Testis (tissue), 3 donors: ENCODE results near the gene CD96. TPM values are rescaled to one million over a fixed set of nuclear protein-coding genes. Genes with fewer than 3 reads are reported as not detected.

Experiments used
- DNase-seq: peaks from one replicate; pipeline ENCODE4 v3.0.0-alpha.2; 2019
- H3K27ac ChIP-seq, 2 donors: fragments of 200-600 bp; sonication (generic); one replicate each; pipeline ENCODE4 v1.5.1; 2019
- H3K27me3 ChIP-seq: fragments of 200-600 bp; sonication (generic); one replicate; pipeline ENCODE4 v1.5.1; 2019
- H3K36me3 ChIP-seq: fragments of 200-600 bp; sonication (generic); one replicate; pipeline ENCODE4 v1.5.1; 2017; ENCODE audit warnings: low read depth; ENCODE audit errors: missing control alignments
- H3K4me1 ChIP-seq: fragments of 200-600 bp; sonication (generic); one replicate; pipeline ENCODE4 v1.5.1; 2019
- H3K4me3 ChIP-seq, 2 donors: fragments of 200-600 bp; sonication (generic); one replicate each; pipeline ENCODE4 v1.5.1; 2017 to 2019
- H3K9me3 ChIP-seq: fragments of 200-600 bp; sonication (generic); one replicate; pipeline ENCODE4 v1.5.1; 2017
- POLR2A ChIP-seq: fragments of 450-650 bp; IDR thresholded peaks from one replicate; pipeline ENCODE4 v1.6.1; 2017; ENCODE audit warnings: antibody characterized with exemption, mild to moderate bottlenecking, moderate library complexity
- WGBS, 2 donors: methylation state at CpG; one replicate each; pipeline ENCODE4 v1.1.5; 2018; 5-methylcytosine and 5-hydroxymethylcytosine counted together
- intact Hi-C: fragments of 100-400 bp; cut with DNase I; formaldehyde crosslinking; loops from one replicate; pipeline ENCODE4 v1.15.1; 2023; ENCODE audit warnings: low total_unique reads
- polyA plus RNA-seq: library from polyadenylated mRNA; stranded (reverse); fragments of 350-450 nt; fragmentation: Illumina TruSeq; extraction: RNeasy Lipid Tissue Mini Kit (QIAGEN cat#74804); gene quantifications from one replicate; pipeline ENCODE4 v1.2.3, GENCODE V29; 2014; ENCODE audit warnings: low read depth, low replicate concordance; ENCODE audit not compliant: insufficient read depth
- total RNA-seq, 2 donors: library from RNA; depleted of rRNA; stranded (reverse); fragments of >200 nt; gene quantifications; one replicate each; pipeline ENCODE4 v1.2.3, GENCODE V29; 2016
- TF ChIP-seq, protein P1 (sequence below), 3 experiments: fragments of 450-650 bp in 2 of 3; fragments of 200-600 bp in 1 of 3; sonication (generic) in 1 of 3; IDR thresholded peaks; one replicate each; pipeline ENCODE4 v1.5.1; 2016 to 2019; ENCODE audit warnings: antibody characterized with exemption in 3 of 3, mild to moderate bottlenecking in 2 of 3, moderate library complexity in 1 of 3

Gene CD96
- total and polyA plus RNA-seq, 3 donors from 2014 or later, result 0.16 to 1.5 (median 0.99) TPM

DNA sequence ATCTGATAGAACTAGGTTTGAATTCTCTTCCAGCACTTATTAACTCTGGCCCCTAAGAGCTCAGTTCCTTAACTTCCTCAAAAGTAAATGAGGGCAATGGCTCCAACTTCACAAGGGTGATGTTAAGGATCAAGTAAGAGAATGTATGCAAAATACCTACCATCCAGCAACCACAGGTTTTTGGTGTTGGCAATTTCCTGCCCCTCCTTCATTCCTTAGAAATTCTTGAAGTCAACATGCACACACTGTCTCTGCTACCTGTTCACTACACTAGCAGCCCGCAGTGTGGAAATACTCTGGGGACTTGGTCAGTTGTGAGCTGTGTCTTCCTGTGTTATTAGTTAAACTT lies 48.1 kb downstream of the CD96 start:
- intact Hi-C loops, result no loop called here
- H3K27me3 ChIP-seq, result no peaks in the 10 kb centered on the region
- H3K4me3 ChIP-seq, result no peak overlapping the region
- no peaks in the 10 kb centered on the region for H3K9me3 ChIP-seq
- no peak for TF ChIP-seq POLR2A
- TF ChIP-seq, protein P1, sequence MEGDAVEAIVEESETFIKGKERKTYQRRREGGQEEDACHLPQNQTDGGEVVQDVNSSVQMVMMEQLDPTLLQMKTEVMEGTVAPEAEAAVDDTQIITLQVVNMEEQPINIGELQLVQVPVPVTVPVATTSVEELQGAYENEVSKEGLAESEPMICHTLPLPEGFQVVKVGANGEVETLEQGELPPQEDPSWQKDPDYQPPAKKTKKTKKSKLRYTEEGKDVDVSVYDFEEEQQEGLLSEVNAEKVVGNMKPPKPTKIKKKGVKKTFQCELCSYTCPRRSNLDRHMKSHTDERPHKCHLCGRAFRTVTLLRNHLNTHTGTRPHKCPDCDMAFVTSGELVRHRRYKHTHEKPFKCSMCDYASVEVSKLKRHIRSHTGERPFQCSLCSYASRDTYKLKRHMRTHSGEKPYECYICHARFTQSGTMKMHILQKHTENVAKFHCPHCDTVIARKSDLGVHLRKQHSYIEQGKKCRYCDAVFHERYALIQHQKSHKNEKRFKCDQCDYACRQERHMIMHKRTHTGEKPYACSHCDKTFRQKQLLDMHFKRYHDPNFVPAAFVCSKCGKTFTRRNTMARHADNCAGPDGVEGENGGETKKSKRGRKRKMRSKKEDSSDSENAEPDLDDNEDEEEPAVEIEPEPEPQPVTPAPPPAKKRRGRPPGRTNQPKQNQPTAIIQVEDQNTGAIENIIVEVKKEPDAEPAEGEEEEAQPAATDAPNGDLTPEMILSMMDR (IDR thresholded peaks at IDR 0.05), result no peak
- H3K27ac ChIP-seq, result no peak overlapping the region
- H3K4me1 ChIP-seq, result no peaks in the 10 kb centered on the region
- H3K36me3 ChIP-seq, result no peaks in the 10 kb centered on the region
- 85% methylated on average over 1 of the region's 1 CpG for WGBS, 2 donors
- no peak for DNase-seq

DNA sequence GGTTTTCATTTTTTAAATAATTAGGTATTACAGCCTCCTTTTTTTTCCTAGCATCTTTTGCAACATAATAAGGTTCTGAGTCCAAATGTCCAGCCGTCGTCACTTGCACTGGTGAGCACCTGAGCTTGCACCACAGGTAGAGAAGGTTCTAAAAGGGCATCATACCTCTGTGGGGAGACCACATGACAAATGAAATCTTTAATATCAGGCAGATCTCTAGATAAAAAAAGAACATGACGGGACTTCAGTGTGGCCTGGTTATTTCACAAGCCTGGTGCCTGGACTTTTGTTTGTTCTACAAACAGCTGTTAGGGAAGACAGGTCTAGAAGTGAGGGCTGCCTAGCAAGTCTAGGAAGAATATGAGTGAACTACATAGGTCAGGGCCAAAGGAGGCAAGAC lies 49.6 kb downstream of the CD96 start:
- Histone ChIP-seq H3K4me3 (no peak overlapping the region), H3K27me3 (no peaks in the 10 kb centered on the region), H3K9me3 (no peaks in the 10 kb centered on the region), H3K4me1 (no peaks in the 10 kb centered on the region), H3K27ac (no peak overlapping the region), H3K36me3 (no peaks in the 10 kb centered on the region)
- DNase-seq, result no peak
- 88 to 93% methylated on average over 3 of the region's 3 CpGs for WGBS, 2 donors
- TF ChIP-seq, protein P1 (IDR thresholded peaks at IDR 0.05), result no peak
- no peak for TF ChIP-seq POLR2A
- intact Hi-C loops, result no loop called here

DNA sequence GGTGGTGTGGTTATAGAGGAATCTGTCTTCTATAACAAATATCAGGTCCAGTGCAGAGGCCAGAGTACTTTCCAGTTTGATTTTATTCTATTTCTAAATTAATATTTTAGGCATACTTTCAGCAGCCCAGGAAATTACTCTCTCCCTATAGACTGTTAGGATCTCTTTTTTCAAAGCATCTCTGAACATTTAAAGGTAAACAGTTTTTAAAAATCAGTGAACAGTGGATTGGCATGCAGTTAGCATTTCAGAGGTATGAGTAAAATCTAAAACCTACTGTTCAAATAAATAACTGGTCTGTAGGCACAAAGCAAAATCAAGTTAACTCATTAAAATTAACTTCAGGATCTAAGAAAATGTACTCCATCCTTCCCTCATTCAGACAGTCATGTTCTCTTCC lies 50.1 kb downstream of the CD96 start:
- Histone ChIP-seq H3K4me1 (no peaks in the 10 kb centered on the region), H3K4me3 (no peak overlapping the region), H3K27me3 (no peaks in the 10 kb centered on the region), H3K9me3 (no peaks in the 10 kb centered on the region), H3K27ac (no peak overlapping the region), H3K36me3 (no peaks in the 10 kb centered on the region)
- intact Hi-C loops, result no loop called here
- no peak for DNase-seq
- TF ChIP-seq POLR2A, result no peak
- TF ChIP-seq, protein P1 (IDR thresholded peaks at IDR 0.05), result no peak

DNA sequence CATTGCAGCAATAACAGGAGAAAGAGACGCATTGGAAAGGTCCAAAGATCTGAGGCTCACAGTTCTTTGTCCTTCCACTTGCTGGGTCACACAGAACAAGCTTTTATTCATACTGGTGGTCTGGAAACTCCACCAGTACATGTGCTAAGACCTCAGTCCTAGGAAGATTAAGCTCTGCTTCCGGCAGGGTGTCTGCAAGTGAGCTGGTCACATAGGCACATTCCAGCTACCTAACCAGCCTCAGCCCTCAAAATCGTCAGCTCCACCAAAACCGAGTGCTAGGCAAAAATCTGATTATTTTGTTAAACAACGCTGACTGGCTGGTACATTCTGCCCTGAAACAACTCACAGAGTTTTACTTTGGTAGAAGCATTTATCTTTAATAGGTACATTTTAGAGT lies 50.9 kb downstream of the CD96 start:
- no peaks in the 10 kb centered on the region for H3K9me3 ChIP-seq
- TF ChIP-seq, protein P1 (IDR thresholded peaks at IDR 0.05), result no peak
- no peak for TF ChIP-seq POLR2A
- whole genome bisulfite sequencing, 2 donors, result 90 to 94% methylated on average over 5 of the region's 5 CpGs

DNA sequence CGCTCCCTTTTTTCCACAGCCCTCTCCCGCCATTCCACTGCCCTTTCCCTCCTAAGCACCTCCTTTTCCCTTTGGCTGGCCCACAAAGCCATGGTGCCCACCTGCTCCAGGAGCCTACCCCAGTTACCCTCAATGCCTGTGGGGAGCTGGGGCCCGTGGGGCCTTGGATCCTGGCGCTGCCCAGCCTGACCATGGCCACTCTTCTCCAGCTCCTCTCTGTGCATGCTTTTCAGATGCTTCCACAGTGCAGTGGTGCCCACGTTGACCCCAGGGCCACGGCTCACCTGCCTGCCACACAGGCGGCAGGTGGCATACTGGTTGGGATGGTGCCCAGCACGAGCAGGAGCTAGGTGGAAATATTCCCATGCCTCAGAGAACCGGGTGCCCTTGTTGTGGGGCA lies 51.7 kb downstream of the CD96 start:
- intact Hi-C loops, result no loop called here
- H3K36me3 ChIP-seq, result no peaks in the 10 kb centered on the region
- no peak for DNase-seq
- no peaks in the 10 kb centered on the region for H3K4me1 ChIP-seq
- TF ChIP-seq, protein P1 (IDR thresholded peaks at IDR 0.05), result no peak
- no peak for TF ChIP-seq POLR2A
- 94 to 99% methylated on average over 5 to 9 of the region's 9 CpGs for WGBS, 2 donors
- no peaks in the 10 kb centered on the region for H3K9me3 ChIP-seq
- H3K27me3 ChIP-seq, result no peaks in the 10 kb centered on the region
- no peak overlapping the region for H3K4me3 ChIP-seq
- no peak overlapping the region for H3K27ac ChIP-seq

More for the DNA sequence above, 50.9 kb downstream of the CD96 start:
- intact Hi-C loops, result no loop called here
- DNase-seq, result no peak
- Histone ChIP-seq H3K36me3 (no peaks in the 10 kb centered on the region), H3K4me1 (no peaks in the 10 kb centered on the region), H3K4me3 (no peak overlapping the region), H3K27me3 (no peaks in the 10 kb centered on the region), H3K27ac (no peak overlapping the region)
